MM.1S (cell line): ENCODE measurements around the gene CEMP1.

Experiments used
- DNase-seq: peaks from one replicate; pipeline ENCODE4 v3.0.0-alpha.2; 2015
- H2AFZ ChIP-seq: fragments of 300-600 bp; sonication (generic); 2 replicates; pipeline ENCODE4 v1.6.0; 2016; ENCODE audit warnings: antibody characterized with exemption, low read length
- H3F3A ChIP-seq: fragments of 300-600 bp; sonication (generic); 2 replicates; pipeline ENCODE4 v1.6.1; 2016; ENCODE audit warnings: mild to moderate bottlenecking, antibody characterized with exemption, low read length, moderate library complexity, mixed read lengths; ENCODE audit not compliant: insufficient read depth
- H3K27ac ChIP-seq: fragments of 300-600 bp; sonication (generic); 2 replicates; pipeline ENCODE4 v1.5.1; 2016; ENCODE audit warnings: mild to moderate bottlenecking, low read length
- H3K27me3 ChIP-seq: fragments of 300-600 bp; sonication (generic); replicated peaks from 2 replicates; pipeline ENCODE4 v1.6.0; 2016; ENCODE audit warnings: low read length; ENCODE audit not compliant: insufficient read depth
- H3K36me3 ChIP-seq: fragments of 300-600 bp; sonication (generic); replicated peaks from 2 replicates; pipeline ENCODE4 v1.6.1; 2016; ENCODE audit warnings: mild to moderate bottlenecking, low read length, mixed read lengths; ENCODE audit not compliant: insufficient read depth
- H3K4me1 ChIP-seq: fragments of 300-600 bp; sonication (generic); 2 replicates; pipeline ENCODE4 v1.6.1; 2016; ENCODE audit warnings: low read length, mixed read lengths
- H3K4me2 ChIP-seq: fragments of 300-600 bp; sonication (generic); 2 replicates; pipeline ENCODE4 v1.6.0; 2016; ENCODE audit warnings: low read depth, low read length
- H3K4me3 ChIP-seq: fragments of 300-600 bp; sonication (generic); 2 replicates; pipeline ENCODE4 v1.5.1; 2016; ENCODE audit warnings: low read length, mixed read lengths
- H3K79me2 ChIP-seq: fragments of 300-600 bp; sonication (generic); 2 replicates; pipeline ENCODE4 v1.6.1; 2016; ENCODE audit warnings: mixed run types, low read length, mixed read lengths
- H3K9ac ChIP-seq: fragments of 300-600 bp; sonication (generic); 2 replicates; pipeline ENCODE4 v1.6.1; 2016; ENCODE audit warnings: low read length, mixed read lengths
- H3K9me2 ChIP-seq: fragments of 300-600 bp; sonication (generic); replicated peaks from 2 replicates; pipeline ENCODE4 v1.6.1; 2016; ENCODE audit warnings: mild to moderate bottlenecking, low read length, mixed read lengths; ENCODE audit not compliant: insufficient read depth
- H3K9me3 ChIP-seq: fragments of 300-600 bp; sonication (generic); replicated peaks from 2 replicates; pipeline ENCODE4 v1.6.1; 2016; ENCODE audit warnings: mild to moderate bottlenecking, low read length, mixed read lengths; ENCODE audit not compliant: insufficient read depth
- H4K20me1 ChIP-seq: fragments of 300-600 bp; sonication (generic); 2 replicates; pipeline ENCODE4 v1.6.1; 2016; ENCODE audit warnings: mild to moderate bottlenecking, low read length, moderate library complexity, mixed read lengths; ENCODE audit not compliant: insufficient read depth
- CTCF ChIP-seq: fragments of 300-600 bp; sonication (generic); IDR thresholded peaks from 2 replicates; pipeline ENCODE4 v1.5.1; 2016; ENCODE audit warnings: antibody characterized with exemption, low read length, mixed read lengths
- EZH2 ChIP-seq: fragments of 300-600 bp; sonication (generic); optimal IDR thresholded peaks from 2 replicates; pipeline ENCODE3; 2017; ENCODE audit warnings: low read depth, mild to moderate bottlenecking, antibody characterized with exemption, low read length, mixed read lengths
- EZH2phosphoT487 ChIP-seq: fragments of 300-600 bp; sonication (generic); IDR thresholded peaks from 2 replicates; pipeline ENCODE4 v1.6.1; 2018; ENCODE audit warnings: antibody characterized with exemption, low read length

CEMP1 gene

GRCh38 chr16:2527784-2528100 lies 3.5 kb downstream of the CEMP1 start:
- Histone ChIP-seq H3K4me2 (no peak overlapping the region), H3K9me3 (no peaks in the 10 kb centered on the region), H3K4me1 (peaks cover 9% of the 10 kb centered on the region), H3K36me3 (no peaks in the 10 kb centered on the region), H4K20me1 (no peaks in the 10 kb centered on the region), H3K9me2 (no peaks in the 10 kb centered on the region), H3K27ac (no peak overlapping the region), H3K4me3 (no peak overlapping the region), H3F3A (peaks cover 15% of the 10 kb centered on the region), H3K79me2 (peaks cover 37% of the 10 kb centered on the region), H3K9ac (no peak overlapping the region), H3K27me3 (no peaks in the 10 kb centered on the region), H2AFZ (no peak overlapping the region)
- no peak for DNase-seq
- TF ChIP-seq CTCF (no peak), EZH2phosphoT487 (no peak), EZH2 (no peak)

- no peak overlapping the region for H3K4me3 ChIP-seq
- H3K9me2 ChIP-seq, result no peaks in the 10 kb centered on the region
- H2AFZ ChIP-seq, result no peak overlapping the region
- peaks cover 42% of the 10 kb centered on the region for H3K79me2 ChIP-seq
- H4K20me1 ChIP-seq, result no peaks in the 10 kb centered on the region
- no peak for DNase-seq
- no peak overlapping the region for H3K9ac ChIP-seq
- no peaks in the 10 kb centered on the region for H3K36me3 ChIP-seq
- TF ChIP-seq EZH2 (no peak), EZH2phosphoT487 (no peak), CTCF (no peak)
- no peaks in the 10 kb centered on the region for H3K27me3 ChIP-seq
- no peak overlapping the region for H3K4me2 ChIP-seq
- H3K9me3 ChIP-seq, result no peaks in the 10 kb centered on the region
- H3K4me1 ChIP-seq, result peaks cover 9% of the 10 kb centered on the region
- H3F3A ChIP-seq, result peaks cover 10% of the 10 kb centered on the region
- H3K27ac ChIP-seq, result no peak overlapping the region
Measured at GRCh38 chr16:2527071-2527783, 4.0 kb downstream of the CEMP1 start.

GRCh38 chr16:2526135-2526534 lies 5.1 kb downstream of the CEMP1 start:
- no peak overlapping the region for H3K4me2 ChIP-seq

DNA sequence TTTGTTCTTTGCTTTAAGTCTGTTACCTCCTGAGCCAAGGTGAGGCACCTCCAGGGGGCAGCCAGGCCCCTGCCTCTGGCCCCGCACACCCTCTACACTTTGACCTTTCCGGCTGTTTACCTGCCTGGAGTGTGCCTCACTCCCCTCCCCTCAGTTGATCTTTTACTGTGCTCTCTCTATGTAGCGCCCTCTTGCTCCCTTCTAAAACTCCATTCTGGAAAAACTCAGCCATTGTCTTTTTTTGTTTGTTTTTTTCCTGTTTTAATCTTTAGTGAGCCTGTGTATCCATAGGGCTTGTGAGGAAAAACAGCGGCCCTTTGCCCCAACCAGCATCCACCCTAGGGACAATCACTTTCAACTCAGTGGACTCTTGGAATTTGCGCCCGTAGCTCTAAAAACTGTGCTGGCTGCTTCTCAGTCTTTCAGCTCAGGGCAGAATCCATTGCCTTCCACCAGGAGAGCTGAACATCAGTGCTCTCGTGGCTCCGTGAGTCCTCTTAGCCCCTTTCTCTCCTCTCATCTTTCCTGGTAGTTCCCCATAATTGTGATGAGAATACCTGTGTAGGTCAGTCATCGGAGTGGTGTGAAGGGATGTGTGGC lies 6.8 kb downstream of the CEMP1 start:
- no peaks in the 10 kb centered on the region for H3K27me3 ChIP-seq
- TF ChIP-seq EZH2 (no peak), CTCF (no peak), EZH2phosphoT487 (no peak)
- DNase-seq, result no peak
- H3K9ac ChIP-seq, result no peak overlapping the region
- no peaks in the 10 kb centered on the region for H4K20me1 ChIP-seq
- no peaks in the 10 kb centered on the region for H3K4me1 ChIP-seq
- no peaks in the 10 kb centered on the region for H3K36me3 ChIP-seq
- no peak overlapping the region for H3K4me2 ChIP-seq
- peaks cover 62% of the 10 kb centered on the region for H3K79me2 ChIP-seq
- H3K9me3 ChIP-seq, result no peaks in the 10 kb centered on the region
- no peak overlapping the region for H2AFZ ChIP-seq
- no peak overlapping the region for H3K4me3 ChIP-seq
- no peaks in the 10 kb centered on the region for H3K9me2 ChIP-seq
- H3K27ac ChIP-seq, result no peak overlapping the region
- H3F3A ChIP-seq, result peaks cover 13% of the 10 kb centered on the region

More at GRCh38 chr16:2526135-2526534, 5.1 kb downstream of the CEMP1 start:
- H3K9me2 ChIP-seq, result no peaks in the 10 kb centered on the region
- no peak for DNase-seq
- no peaks in the 10 kb centered on the region for H3K36me3 ChIP-seq
- no peaks in the 10 kb centered on the region for H3K9me3 ChIP-seq
- no peaks in the 10 kb centered on the region for H4K20me1 ChIP-seq
- no peak overlapping the region for H3K4me3 ChIP-seq
- peaks cover 10% of the 10 kb centered on the region for H3F3A ChIP-seq
- H3K9ac ChIP-seq, result no peak overlapping the region
- peaks cover 8% of the 10 kb centered on the region for H3K4me1 ChIP-seq
- no peak for TF ChIP-seq EZH2
- H2AFZ ChIP-seq, result no peak overlapping the region
- H3K27ac ChIP-seq, result no peak overlapping the region
- H3K79me2 ChIP-seq, result peaks cover 51% of the 10 kb centered on the region
- no peaks in the 10 kb centered on the region for H3K27me3 ChIP-seq
